ENCODE results near the gene PEAR1.

PEAR1 gene

DNA sequence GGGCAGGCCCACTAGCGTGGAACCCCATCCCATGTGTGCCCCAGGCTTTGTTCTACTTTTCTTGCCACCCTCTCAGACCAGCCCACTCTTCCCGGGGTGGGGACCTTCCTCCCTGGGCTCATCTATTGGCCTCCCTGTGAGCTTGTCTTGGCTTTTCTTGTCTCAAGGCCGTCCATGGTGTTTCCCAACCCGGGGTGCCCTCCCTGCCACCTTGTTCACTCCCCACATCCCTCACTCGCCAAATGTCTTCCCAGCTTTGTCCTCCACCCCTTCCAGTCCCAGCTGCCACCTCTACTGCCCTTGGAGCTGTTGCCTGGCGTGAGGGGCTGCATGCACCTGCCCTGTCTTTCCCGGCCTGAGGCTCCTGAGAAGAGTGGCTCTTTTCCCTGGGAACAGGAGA is 45.3 kb downstream of the PEAR1 start:
- no peak for DNase-seq

DNA sequence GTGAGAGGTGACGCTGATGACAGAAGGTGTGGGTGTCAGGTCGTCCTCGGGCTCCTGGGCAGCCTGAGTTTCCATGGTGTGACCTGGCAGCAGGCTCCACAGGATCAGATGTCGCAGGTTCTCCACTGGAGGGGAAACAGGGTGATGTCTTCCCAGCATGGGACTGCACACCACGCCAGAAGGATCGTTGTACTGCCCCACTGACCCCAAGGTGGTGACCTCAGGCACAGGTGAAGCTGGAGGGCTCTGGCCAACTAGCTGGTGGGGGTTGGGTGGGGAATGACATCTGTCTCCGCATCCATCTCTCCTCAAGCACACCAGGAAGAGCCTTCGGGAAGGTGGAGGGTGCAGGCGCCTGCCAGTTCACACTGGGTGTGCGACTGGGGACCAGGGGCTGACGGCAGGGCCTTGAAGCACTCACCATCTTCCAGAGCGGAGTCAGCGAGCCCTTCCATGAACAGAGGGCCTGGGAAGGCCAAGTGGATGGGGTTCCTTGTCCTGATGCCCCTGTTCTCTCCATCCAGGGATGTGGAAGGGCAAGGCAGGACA is 46.3 kb downstream of the PEAR1 start:
- DNase-seq: no peak

DNA sequence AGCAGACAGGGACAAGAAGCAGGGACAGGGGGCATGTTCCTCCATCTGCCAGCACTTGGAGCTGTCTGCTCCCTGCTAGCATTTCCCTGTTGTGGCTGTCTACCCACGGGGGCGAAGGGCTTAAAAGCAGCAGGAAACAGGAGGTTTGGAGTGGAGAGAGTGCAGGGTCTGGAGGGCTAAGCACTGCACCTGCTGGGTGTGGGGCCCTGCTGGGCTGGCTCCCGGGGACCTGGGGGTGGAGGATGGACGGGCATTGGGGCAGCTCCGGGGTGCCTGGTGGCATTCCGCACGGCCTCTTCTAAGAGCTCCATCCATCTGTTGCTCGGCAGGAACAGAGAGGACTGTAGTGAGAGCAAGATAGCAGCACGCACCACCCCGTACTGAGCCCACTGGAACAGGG is 48.2 kb downstream of the PEAR1 start:
- DNase-seq: no peak

DNA sequence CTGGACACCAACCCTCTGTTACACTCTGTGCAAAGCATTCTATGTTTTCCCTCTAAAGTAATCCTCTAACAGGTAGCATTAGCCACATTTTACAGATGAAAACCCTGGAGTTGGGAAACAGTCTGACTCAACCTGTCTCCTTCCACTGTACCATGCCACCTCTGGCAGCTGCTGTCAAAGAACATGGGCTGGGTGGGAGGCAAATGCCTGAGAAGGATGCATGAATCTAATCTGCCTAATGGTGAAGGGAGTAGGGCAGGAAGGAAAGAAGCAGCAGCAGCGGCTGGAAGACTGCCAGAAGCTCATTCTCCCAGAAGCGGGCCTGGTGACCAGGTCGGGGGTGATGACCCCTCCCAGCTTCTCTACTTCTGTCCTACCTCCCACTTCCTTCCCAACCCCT is 48.7 kb downstream of the PEAR1 start:
- DNase-seq: no peak

DNA sequence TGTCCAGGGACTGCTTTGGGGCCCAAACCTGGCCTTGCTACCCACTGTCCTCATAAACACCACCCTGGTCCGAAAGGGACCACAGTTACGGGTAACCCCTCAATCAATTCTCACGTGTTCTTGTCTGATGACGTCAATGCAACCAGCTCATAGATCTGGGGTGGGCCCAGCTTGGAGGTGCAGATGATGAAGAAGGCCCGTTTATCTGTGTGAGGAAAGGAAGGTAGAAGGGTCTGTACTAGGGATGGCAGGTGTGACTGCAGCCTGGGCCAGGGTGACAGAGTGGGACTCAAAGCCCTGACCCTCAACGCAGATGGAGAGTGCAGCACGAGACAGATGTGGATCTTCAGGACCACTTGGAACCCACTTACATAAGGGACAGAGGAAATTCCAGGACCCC is 49.1 kb downstream of the PEAR1 start:
- no peak for DNase-seq

DNA sequence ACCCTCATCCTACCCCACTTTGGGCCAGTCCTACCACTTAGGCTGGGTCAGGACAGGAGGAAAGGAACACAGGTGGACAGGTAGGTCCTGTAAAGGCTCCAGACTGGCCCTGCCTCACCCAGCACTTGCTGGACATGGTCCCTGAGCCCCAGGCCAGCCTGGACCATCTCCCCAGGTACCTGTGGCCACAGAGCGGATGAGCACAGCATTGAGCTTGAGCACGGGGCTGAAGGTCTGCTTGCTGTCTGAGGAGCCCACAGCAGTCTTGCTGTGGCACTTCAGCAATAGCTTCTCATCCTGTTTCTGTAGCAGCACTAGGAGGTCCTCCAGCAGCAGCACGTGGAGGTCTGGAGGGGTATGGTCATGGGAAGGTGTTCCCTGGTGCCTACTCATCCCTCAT is 50.2 kb downstream of the PEAR1 start:
- DNase-seq: no peak

DNA sequence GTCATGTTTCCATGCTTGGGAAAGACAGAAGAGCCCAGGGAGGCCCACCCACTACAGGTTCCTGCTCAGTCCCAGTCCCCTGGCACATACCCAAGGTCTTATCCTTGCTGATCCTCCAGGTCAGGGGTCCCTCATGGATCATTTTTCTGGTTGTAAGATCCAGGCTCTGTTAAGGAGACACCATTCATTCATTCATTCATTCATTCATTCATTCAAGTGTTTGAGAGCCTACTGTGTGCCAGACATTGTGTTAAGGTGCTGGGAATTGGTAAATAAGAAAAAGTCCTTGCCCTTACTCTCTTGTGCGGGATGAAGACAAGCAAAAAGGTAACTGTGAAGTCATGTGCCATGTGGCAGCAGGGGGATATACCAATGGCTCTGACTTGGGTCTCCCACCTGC is 50.8 kb downstream of the PEAR1 start:
- DNase-seq: no peak

DNA sequence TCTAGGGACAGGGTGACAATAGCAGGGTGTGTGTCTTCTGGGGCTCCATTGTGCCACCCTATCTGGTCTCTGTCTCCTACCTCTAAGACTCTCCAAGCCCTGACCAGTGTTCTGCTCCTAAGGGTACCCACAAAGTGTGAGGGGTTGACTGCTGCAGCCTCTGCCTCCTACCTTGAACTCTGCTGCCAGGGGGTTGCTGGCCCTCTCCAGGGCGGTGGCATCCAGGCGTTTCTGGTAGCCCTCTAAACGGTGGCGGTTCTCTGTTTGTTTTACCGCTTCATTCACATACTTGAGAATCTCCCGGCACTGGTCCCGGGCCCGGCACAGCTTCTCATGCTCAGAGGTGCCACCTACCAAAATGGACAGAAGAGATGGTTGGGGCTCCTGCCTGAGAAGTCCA is 51.3 kb downstream of the PEAR1 start:
- DNase-seq: no peak

DNA sequence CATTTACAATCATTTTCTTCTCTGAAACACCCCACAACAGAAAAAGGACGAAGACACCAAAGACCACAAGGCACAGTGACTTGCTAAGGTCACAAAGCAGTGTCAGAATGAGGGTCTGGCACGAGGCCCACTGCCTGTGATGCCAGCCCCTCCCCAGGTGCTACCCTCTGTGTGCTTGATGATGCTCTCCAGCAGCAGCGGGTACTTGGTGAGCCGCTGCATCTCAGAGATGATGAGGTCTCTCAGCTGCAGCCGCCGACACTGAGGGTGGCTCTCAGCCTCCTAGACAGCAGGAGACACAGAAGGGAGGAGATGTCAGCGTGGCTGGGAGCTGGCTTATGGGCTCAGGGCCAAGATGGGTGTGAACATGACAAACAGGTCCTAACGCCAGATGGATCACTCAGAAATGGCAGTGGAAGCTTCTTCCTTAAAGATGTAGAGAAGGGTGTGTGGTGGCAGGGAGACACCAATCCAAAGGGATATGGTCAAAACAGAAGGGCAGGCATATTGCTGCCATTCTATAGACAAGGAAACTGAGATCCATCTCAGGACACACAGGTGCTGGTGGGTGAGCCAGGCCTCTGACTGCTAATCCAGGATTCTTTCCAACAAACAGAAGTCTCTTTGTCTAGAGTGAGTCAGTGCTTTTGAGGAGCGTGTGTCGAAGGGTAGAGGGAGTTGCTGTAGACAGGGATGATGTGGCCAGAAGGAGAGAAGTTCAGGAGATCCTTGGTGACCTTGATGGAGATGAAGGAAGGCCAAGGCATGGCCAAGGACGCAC is 52.6 kb downstream of the PEAR1 start:
- DNase-seq: peak in 1 of 14 donors; percentile 29

DNA sequence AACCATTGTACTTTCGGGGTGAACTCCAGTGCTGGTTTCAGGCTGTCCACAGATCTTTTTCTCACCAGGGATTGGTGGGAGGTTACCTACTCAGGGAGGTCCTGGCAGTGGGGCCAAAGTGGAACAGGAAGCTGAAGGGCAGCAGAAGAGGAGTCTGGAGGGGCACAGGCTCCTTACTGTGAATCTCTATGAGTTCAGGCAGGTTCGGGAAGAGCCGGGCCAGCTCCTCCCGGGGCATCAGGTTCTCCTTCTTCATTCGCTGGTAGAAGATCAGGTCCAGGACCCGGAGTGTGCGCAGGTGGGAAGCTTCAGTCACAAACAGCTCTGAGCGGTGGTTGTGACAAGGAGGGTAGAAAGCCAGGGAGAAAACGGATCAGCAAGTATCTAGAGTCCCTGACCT is 53.6 kb downstream of the PEAR1 start:
- DNase-seq: no peak

DNA sequence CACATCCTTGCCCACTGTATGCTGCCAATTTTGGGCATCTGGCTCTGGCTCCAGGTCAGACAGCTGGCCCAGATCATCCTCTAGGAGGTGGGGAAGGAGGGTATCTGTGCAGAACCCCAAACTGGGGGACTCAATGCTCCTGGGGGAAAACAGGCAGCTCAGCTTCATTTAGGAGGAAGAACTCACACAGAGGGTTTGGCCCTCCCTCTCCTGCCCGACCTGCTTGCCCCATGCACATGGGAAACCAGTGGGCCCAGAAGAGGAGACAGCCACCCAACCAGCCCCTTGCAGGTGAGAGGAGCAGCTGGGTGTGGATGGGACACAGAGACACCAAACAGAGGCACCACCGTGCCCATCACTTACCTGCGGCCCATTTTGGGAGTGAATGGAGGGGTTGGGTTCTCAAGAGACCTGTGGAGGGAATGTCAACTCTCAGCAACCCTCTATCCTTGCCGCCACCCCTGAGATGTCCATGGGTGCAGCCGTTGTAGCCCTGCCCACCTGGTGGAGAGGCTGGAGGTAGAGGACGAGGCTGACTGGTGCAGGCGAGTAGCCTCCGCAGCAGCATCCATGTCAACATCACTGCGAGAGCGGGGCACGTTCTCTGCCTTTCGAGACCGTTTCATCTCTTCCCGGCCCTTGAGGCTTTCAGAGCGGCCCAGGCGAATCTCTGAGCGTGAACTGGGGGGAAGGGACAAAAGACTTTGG is 54.5 kb downstream of the PEAR1 start:
- DNase-seq: no peak

DNA sequence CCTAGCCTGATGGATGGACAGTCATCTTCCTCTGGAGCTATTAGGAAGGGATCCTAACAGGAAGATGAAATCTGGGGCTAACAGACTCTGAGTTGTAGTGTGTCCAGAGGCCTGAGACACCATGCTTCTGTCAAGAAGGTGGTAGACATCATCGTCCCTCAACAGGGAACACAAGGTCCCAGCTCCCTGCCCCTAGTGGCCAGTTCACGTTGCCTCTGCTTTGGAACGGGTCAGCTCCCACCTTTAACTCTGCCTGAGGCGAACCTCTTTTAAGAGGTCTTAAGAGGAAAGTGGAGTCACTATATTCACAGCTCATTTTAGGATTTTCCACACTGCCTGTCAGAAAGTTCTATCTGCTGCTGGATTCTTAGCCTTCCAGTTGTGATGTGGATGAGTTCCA is 55.2 kb downstream of the PEAR1 start:
- no peak for DNase-seq

DNA sequence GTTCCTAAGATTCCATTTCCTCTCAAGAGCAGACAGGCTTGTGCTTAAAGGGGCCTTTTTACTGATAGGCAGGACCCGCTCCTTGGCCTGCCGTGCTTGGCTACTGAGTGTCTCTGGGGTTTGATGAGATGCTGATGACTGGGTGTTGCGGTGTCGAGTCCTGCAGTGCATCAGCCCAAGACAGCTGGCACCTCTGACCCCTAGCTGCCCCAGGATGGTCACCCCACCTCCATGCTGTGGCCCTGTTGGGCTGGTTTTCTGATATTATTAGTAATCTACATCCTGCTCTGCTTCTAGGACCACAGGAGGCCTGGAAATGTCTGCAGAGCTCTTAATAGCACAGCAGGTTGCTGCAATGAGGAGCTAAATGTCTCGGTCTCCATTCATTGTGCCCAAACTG is 55.6 kb downstream of the PEAR1 start:
- DNase-seq: no peak

DNA sequence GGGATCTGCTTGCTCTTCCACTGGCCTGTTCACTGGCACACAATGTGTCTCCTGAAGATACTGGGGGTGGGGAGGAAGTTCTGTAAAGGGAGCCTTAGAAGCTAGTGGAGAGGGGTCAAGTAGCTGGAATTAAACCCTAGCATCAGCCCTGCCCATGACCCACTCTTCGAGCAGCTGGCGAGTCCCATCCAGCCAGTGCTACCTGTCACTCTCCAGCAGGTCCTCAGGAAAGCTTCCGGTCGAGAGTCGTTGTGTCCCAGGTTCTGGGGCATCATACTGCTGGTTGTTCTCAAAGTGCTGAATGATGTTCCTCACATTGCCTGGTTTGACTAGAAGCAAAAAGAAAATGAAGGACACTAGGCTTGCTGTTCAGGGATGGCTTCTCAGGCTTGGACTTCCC is 57.9 kb downstream of the PEAR1 start:
- DNase-seq: no peak

DNA sequence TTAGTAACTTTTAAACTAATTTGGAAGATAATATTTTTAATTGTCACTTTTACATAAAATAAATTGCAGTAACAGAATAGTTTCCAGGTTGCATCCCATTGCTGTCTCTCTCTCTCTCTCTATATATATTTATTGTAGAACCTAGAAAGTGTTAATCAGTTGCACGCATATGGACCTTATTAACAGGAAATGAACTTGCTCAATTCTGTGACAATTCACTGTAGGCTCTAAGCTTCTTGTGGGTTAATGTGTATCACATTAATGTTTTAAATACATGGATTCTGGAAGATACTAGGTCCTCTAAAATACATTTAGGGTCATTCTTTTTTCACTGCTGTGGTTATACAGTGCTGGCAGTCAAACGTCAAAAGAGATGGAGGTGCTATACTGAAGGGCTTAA is 60.1 kb downstream of the PEAR1 start:
- no peak for DNase-seq

DNA sequence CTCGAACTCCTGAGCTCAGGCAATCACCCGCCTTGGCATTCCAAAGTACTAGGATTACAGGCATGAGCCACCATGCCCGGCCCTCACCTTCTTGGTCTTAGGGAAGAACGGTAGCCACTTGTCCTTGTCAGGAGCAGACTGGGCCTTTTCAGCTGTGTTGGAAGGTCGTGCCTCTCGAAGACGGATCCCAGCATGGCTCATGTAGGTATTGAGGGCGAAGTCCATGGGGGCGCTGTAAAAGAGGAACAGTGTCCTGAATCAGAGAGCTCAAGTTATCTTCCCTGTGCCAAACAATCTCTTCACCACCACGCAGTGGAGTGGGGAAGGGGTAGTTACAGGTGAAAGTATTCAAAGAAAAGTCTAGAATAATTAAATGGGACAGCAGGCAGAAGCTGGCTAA is 62.8 kb downstream of the PEAR1 start:
- no peak for DNase-seq

DNA sequence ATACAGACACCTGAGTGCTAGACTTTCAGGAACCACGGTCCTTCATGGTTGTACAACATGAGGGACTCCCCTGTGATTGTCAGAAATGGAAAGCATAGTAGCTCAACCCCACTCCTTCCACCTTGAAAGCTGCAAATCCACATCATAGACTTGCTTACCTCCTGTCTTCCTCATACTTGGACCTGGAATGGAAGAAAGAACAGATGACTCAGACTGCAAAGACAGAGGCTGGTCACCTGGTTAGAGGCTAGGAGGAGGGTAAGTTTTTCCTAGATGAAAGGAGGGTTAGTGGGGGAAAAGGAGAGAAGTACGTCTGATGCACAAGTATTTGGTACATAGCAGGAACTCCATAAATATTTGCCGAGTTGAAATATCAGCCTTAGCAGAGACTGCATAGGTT is 64.1 kb downstream of the PEAR1 start:
- no peak for DNase-seq

DNA sequence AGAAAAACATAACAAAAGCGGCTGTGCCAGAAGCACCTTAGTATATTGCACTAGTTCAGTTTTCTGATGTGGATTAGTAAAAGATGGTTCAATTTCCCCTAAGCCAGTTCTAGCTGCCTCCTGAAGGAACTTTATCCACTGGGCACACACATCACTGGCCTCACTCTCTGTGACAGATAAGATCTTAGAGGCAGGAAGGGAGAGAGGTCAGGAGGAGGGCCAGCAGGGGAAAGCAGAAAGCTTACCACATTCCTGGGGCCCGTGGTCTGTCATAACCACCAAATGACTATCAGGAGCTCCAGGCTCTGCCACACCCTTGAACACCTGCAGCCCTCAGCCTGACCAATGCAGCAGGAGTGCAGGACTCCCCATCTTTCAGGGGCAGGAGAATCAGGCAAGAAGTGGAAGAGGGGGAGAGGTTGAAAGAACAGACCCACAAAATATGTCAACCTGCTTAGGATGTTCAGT is 64.8 kb downstream of the PEAR1 start:
- no peak for DNase-seq

DNA sequence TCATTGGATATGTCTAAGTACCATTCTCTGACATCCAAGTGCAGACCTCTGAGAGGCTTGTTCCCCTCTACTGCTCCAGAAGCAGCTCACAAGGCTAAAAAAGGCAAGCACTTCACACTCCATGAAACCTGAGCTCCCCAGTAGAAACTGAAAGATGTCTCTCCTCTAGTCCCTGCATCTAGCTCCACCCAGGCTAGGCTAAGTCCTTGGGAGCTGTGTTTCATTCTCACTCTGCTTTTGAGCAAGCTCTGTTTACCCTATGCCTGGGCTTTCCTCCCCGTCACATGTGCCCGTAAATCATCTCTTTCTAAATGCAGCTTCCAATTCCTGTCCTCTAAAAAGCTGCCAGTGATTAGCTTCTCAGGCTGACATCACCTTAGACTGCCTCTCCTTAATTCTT is 65.9 kb downstream of the PEAR1 start:
- DNase-seq: no peak

DNA sequence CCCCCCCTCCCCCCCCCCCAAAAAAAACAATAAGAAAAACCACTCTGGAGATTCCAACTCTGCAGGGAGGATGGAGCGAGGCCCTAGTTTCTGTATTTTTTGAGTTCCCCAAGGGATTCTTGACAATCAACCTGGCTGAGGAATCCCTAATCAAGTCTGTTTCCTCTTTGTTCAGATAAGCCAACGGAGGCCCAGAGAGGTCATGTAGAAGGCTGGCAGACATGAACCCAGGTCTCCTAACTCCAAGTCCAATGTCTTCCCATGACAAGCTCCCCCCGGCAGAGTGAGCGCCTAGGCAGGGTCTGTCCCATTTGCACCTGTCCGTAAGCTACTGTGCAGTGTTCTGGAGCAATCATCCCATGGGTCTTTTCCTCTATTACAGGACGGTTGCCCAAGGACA is 66.4 kb downstream of the PEAR1 start:
- DNase-seq: no peak

DNA sequence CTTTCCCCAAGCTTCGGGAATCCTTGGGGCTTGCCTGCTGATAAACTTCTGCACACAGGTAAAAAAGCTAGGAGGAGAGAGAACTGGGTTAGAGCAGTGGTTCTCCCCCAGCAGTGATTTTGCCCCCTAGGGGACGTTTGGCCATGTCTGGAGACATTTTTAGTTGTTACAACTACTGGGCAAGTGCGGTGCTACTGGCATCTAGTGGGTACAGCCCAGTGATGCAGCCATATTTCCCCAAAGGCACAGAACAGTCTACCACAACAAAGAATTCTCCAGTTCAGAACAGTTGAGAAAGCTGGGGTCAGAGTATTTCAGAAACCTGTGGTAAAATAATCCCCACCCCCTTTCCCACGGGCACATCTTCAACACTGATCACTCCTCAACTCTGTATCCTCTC is 68.2 kb downstream of the PEAR1 start:
- no peak for DNase-seq

DNA sequence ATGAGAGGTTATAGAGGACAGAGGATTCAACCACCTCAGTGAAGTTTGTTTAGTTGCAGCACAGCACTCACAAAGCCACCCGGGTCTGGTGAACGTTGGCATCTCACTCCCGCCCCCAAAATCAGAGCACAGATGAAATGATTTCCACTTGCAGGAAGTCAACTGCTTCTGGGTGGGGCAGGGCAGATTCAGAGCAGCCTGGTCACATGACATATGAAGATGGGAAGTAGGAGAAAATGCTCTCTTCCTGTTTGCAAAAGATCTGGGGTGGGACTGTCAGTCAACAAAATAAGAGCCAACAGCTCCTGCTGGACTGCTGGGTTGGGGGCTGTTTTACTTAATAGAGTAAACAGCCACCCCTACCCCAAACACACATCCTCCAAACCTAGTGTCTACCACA is 70.1 kb downstream of the PEAR1 start:
- no peak for DNase-seq

DNA sequence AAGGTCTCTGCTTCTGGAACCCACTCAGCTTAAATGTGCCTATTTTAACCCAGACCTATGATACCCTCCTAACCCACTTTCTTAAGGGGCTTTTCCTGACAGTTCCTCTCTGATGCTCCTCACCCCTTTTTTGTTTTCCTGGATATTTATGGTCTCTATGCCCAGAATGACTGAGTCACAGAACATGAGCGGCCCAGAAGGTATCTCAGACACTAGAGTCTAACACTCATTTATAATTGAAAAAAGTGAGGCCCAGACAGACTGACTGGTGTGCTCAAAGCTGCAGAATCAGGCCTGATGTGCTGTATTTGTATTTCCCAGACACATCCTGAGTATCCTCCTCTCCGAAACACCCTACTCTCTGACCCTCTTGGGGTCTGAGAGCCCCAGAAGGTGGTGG is 70.9 kb downstream of the PEAR1 start:
- no peak for DNase-seq

Measured in C1 segment of cervical spinal cord (tissue), 14 donors.